Suprapubic skin (tissue), 4 donors: ENCODE measurements around the gene TLCD5. TPM values are rescaled to one million over a fixed set of nuclear protein-coding genes. Genes with fewer than 3 reads are reported as not detected.
A peak's percentile ranks its signal among the peaks of the same experiment; 100 is the strongest.

Source experiments
- DNase-seq, 2 donors: peaks; one replicate each; pipeline ENCODE4 v3.0.0-alpha.2; 2019; ENCODE audit warnings: low spot score in 2 of 2
- H3K27ac ChIP-seq: fragments of 200-600 bp; sonication (generic); one replicate; pipeline ENCODE4 v1.5.1; 2019
- H3K27me3 ChIP-seq: fragments of 200-600 bp; sonication (generic); one replicate; pipeline ENCODE4 v1.5.1; 2019
- H3K36me3 ChIP-seq: fragments of 200-600 bp; sonication (generic); one replicate; pipeline ENCODE4 v1.5.1; 2019
- H3K4me1 ChIP-seq: fragments of 200-600 bp; sonication (generic); one replicate; pipeline ENCODE4 v1.5.1; 2019
- H3K4me3 ChIP-seq: fragments of 200-600 bp; sonication (generic); one replicate; pipeline ENCODE4 v1.5.1; 2019; ENCODE audit warnings: mild to moderate bottlenecking
- H3K9me3 ChIP-seq: fragments of 200-600 bp; sonication (generic); one replicate; pipeline ENCODE4 v1.5.1; 2019
- EP300 ChIP-seq: sonication (generic); formaldehyde crosslinking; IDR thresholded peaks from one replicate; pipeline ENCODE4 v1.6.1; 2017; ENCODE audit warnings: antibody characterized with exemption
- POLR2A ChIP-seq, 2 donors: fragments of 450-650 bp; IDR thresholded peaks; one replicate each; pipeline ENCODE4 v1.6.1; 2017; ENCODE audit warnings: antibody characterized with exemption in 2 of 2, mild to moderate bottlenecking in 2 of 2, moderate library complexity in 2 of 2
- POLR2AphosphoS5 ChIP-seq, 3 donors: sonication (generic); formaldehyde crosslinking; IDR thresholded peaks; one replicate each; pipeline ENCODE4 v1.6.1; 2017; ENCODE audit warnings: antibody characterized with exemption in 3 of 3
- WGBS: methylation state at CpG from one replicate; pipeline ENCODE4 v1.1.5; 2018; 5-methylcytosine and 5-hydroxymethylcytosine counted together
- total RNA-seq, 4 donors: library from RNA; depleted of rRNA; stranded (reverse); fragments of >200 nt; gene quantifications; one replicate each; pipeline ENCODE4 v1.1.0, GENCODE V29; 2016
- TF ChIP-seq, protein P1 (sequence below), 2 donors: fragments of 200-600 bp in 1 of 2; fragments of 450-650 bp in 1 of 2; sonication (generic) in 1 of 2; IDR thresholded peaks; one replicate each; pipeline ENCODE4 v1.5.1; 2016 to 2019; ENCODE audit warnings: antibody characterized with exemption in 2 of 2, mild to moderate bottlenecking in 1 of 2, moderate library complexity in 1 of 2

Gene TLCD5
- total RNA-seq, 4 donors from 2014 or later, result 0.83 to 2.3 (median 1.5) TPM

DNA sequence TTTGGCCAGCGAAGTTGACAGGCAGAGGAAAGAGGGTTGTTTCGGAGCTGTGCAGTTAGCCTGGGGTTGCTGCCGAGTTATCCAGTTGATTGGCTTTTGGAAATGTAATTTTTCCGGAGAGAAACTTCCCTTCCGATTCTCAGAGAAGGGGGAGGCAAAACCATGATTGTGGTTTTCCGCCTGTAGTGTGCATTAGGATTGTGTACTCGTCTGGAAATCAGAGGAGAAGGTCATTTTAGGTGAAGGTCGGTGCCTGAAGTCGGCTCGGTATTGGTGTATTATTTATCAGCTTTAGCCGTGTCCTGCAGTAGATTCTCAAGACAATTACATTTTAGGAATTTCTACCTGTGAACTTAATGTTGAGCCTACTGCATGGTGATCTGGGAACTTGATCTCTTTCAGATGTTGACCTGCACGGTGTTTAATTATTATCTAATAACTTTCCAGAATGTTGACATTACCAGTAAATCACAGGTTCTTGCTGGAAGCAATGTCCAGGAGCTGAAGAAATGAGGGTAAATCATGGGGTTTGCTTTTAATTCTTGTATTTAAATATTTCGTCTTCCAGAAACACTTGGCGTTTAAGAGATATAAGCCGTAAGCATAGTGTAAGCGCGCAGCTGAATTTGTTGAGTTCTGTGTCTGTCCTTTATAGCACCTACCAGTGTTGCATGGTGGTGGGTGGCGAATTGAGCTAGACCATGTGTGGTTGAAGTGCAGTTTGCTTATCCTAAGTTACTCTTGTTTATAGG is 12.4 kb downstream of the TLCD5 start:
- Histone ChIP-seq H3K27me3 (no peaks in the 10 kb centered on the region), H3K36me3 (no peaks in the 10 kb centered on the region), H3K4me3 (peak overlapping the region; percentile 86), H3K27ac (peak overlapping the region; percentile 99), H3K9me3 (no peaks in the 10 kb centered on the region), H3K4me1 (peaks cover 66% of the 10 kb centered on the region)
- WGBS, result 4% methylated on average over 18 of the region's 18 CpGs
- no peak for DNase-seq
- TF ChIP-seq POLR2AphosphoS5 (IDR thresholded peaks at IDR 0.05) (no peak), POLR2A (IDR thresholded peaks at IDR 0.05) (no peak), EP300 (no peak)
- TF ChIP-seq, protein P1, sequence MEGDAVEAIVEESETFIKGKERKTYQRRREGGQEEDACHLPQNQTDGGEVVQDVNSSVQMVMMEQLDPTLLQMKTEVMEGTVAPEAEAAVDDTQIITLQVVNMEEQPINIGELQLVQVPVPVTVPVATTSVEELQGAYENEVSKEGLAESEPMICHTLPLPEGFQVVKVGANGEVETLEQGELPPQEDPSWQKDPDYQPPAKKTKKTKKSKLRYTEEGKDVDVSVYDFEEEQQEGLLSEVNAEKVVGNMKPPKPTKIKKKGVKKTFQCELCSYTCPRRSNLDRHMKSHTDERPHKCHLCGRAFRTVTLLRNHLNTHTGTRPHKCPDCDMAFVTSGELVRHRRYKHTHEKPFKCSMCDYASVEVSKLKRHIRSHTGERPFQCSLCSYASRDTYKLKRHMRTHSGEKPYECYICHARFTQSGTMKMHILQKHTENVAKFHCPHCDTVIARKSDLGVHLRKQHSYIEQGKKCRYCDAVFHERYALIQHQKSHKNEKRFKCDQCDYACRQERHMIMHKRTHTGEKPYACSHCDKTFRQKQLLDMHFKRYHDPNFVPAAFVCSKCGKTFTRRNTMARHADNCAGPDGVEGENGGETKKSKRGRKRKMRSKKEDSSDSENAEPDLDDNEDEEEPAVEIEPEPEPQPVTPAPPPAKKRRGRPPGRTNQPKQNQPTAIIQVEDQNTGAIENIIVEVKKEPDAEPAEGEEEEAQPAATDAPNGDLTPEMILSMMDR (IDR thresholded peaks at IDR 0.05), result no peak

DNA sequence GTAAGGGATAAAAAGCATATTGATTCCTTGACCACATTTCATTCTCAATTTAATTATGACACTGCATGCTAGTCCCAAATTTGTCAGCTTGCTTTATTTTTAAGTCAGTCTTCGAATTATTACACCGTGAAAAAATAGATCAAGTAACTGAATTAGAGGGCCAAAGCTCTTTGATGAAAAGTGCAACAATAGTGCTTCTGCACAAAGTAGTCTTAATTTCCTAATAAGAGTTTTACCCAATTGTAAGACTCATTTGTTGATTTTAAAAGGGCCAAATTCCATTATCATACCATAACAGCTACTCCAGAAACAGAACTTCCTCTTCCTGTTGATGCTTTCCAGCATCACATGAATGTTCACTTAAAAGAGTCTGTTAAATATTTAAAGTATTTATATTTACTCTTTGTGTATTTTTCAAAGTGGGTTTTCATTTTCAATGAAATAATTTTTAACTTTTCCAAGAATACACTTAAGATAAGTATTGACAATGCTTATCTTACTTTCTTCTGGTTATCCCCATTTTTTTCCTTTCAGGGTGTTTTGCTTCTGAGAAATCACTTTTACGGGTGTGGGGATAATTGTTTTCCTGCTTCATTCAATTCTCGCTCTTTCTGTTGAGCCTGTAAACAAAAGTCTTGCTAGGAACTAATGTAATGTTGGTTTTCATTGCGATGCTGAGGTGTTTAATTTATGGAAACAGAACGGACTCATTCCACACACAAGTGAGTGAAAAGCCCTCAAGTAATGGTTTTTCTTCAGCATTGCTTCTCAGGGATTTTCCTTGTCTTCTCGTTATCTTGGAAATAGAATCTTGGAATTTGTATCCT is 13.2 kb downstream of the TLCD5 start:
- Histone ChIP-seq H3K4me3 (peak overlapping the region; percentile 86), H3K27me3 (no peaks in the 10 kb centered on the region), H3K36me3 (no peaks in the 10 kb centered on the region), H3K9me3 (no peaks in the 10 kb centered on the region), H3K27ac (peak overlapping the region; percentile 99), H3K4me1 (peaks cover 66% of the 10 kb centered on the region)
- TF ChIP-seq POLR2AphosphoS5 (IDR thresholded peaks at IDR 0.05) (no peak), POLR2A (IDR thresholded peaks at IDR 0.05) (no peak), EP300 (no peak)
- TF ChIP-seq, protein P1 (IDR thresholded peaks at IDR 0.05), result no peak
- no peak for DNase-seq
- 17% methylated on average over 7 of the region's 7 CpGs for WGBS

DNA sequence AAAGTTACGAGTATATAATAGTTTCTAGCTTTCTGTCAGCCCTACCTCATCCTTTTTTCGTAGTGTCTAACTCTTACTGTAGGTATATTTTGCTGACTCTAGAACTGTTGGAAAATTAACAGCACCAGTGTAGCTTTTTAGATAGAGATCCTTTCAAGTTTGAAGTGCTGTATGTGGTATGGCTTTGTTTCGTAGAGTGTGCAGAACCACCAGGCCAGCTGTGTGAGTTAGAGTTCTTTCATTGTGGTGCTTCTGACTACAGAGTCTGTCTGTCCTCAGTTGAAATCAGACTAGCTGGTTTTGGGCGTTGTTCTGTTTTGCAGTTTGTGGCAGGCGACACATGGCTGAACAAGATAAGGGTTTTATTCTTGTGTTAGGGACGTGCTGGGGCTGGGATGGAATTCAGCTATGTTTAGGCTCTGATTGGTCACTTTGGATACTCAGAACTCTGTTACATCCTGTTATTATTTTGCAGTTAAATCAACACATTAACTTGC is 14.3 kb downstream of the TLCD5 start:
- H3K4me1 ChIP-seq, result peaks cover 73% of the 10 kb centered on the region
- no peak for DNase-seq
- WGBS, result 13% methylated on average over 6 of the region's 6 CpGs
- TF ChIP-seq EP300 (no peak), POLR2AphosphoS5 (IDR thresholded peaks at IDR 0.05) (no peak), POLR2A (IDR thresholded peaks at IDR 0.05) (no peak)
- TF ChIP-seq, protein P1 (IDR thresholded peaks at IDR 0.05), result no peak
- H3K27me3 ChIP-seq, result no peaks in the 10 kb centered on the region
- peak overlapping the region; percentile 86 for H3K4me3 ChIP-seq
- H3K27ac ChIP-seq, result peak overlapping the region; percentile 67
- H3K36me3 ChIP-seq, result no peaks in the 10 kb centered on the region
- no peaks in the 10 kb centered on the region for H3K9me3 ChIP-seq

DNA sequence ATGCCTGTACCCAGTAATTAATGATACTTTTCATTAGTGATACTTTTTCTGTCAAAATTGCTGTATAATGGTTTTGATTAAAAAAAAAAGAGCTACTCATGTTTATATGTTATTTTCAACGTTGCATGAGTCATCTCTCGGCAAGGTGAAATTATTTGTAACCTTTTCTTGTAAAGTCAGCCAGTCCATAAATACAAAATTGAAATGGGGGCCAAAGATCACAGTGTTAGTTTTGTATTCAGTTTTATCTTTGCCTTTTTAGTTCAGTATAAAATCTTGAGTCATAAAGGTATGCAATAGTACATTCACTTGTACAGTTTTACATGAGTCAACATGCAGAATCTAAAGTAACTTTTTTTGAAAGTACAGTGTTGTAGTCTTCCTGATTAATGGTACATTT is 15.4 kb downstream of the TLCD5 start:
- Histone ChIP-seq H3K4me3 (peak overlapping the region; percentile 86), H3K27ac (peak overlapping the region; percentile 67), H3K4me1 (peaks cover 72% of the 10 kb centered on the region), H3K36me3 (no peaks in the 10 kb centered on the region), H3K9me3 (no peaks in the 10 kb centered on the region), H3K27me3 (no peaks in the 10 kb centered on the region)
- DNase-seq, result no peak
- no peak for TF ChIP-seq POLR2A (IDR thresholded peaks at IDR 0.05)
- TF ChIP-seq EP300, result no peak
- no peak for TF ChIP-seq POLR2AphosphoS5 (IDR thresholded peaks at IDR 0.05)
- TF ChIP-seq, protein P1 (IDR thresholded peaks at IDR 0.05), result no peak
- WGBS, result 20% methylated on average over 2 of the region's 2 CpGs

DNA sequence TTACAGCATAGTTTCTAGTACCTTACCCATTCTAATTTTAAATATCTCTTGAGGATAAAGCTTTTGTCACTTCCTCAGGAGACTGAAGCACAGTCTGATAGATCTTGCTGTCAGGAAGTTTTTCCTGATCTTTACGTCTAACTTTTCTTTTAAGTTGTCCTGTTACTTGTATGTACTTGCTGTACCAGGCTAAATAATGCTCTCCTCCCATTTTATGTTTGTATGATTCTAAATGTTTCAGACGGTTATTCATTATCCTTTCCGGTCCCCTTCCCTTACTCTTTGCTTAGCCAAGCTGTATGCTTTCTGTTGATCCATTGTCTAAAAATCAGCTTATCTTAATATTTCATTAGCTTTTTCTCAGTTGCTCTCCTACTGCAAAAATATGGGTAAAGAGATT is 17.1 kb downstream of the TLCD5 start:
- H3K4me1 ChIP-seq, result peaks cover 85% of the 10 kb centered on the region
- no peaks in the 10 kb centered on the region for H3K36me3 ChIP-seq
- no peak overlapping the region for H3K27ac ChIP-seq
- no peak for DNase-seq
- H3K27me3 ChIP-seq, result no peaks in the 10 kb centered on the region
- no peaks in the 10 kb centered on the region for H3K9me3 ChIP-seq
- no peak overlapping the region for H3K4me3 ChIP-seq
- TF ChIP-seq EP300, result no peak
- no peak for TF ChIP-seq POLR2A (IDR thresholded peaks at IDR 0.05)
- TF ChIP-seq, protein P1 (IDR thresholded peaks at IDR 0.05), result no peak
- no peak for TF ChIP-seq POLR2AphosphoS5 (IDR thresholded peaks at IDR 0.05)
- 43% methylated on average over 3 of the region's 3 CpGs for WGBS
